SJCRH30 (cell line): Measurements from ENCODE around the gene CRTAC1. TPM values are rescaled to one million over a fixed set of nuclear protein-coding genes. Genes with fewer than 3 reads are reported as not detected.

Experiments
- DNase-seq, 2 experiments: peaks; one replicate each; pipeline ENCODE4 v3.0.0-alpha.2; 2015 to 2020
- H3K27ac ChIP-seq: fragments of 250-450 bp; sonication (Bioruptor Pico); 2 replicates; pipeline ENCODE4 v1.5.1; 2020; ENCODE audit warnings: mild to moderate bottlenecking, moderate library complexity
- H3K27me3 ChIP-seq: fragments of 250-450 bp; sonication (Bioruptor Pico); 2 replicates; pipeline ENCODE4 v1.5.1; 2020; ENCODE audit warnings: mild to moderate bottlenecking, moderate library complexity
- H3K36me3 ChIP-seq: fragments of 250-450 bp; sonication (Bioruptor Pico); 2 replicates; pipeline ENCODE4 v1.5.1; 2020; ENCODE audit warnings: mild to moderate bottlenecking, moderate library complexity
- H3K4me1 ChIP-seq: fragments of 250-450 bp; sonication (Bioruptor Pico); 2 replicates; pipeline ENCODE4 v1.5.1; 2020; ENCODE audit warnings: mild to moderate bottlenecking, moderate library complexity
- H3K4me3 ChIP-seq: fragments of 250-450 bp; sonication (Bioruptor Pico); 2 replicates; pipeline ENCODE4 v1.5.1; 2020; ENCODE audit warnings: mild to moderate bottlenecking, moderate library complexity
- H3K9me3 ChIP-seq: fragments of 250-450 bp; sonication (Bioruptor Pico); replicated peaks from 2 replicates; pipeline ENCODE4 v1.5.1; 2020; ENCODE audit warnings: mild to moderate bottlenecking, moderate library complexity
- total RNA-seq: library from RNA; depleted of rRNA; stranded (reverse); fragments of >200 nt; shearing (Covaris generic); gene quantifications from 2 replicates; pipeline ENCODE4 v1.2.3, GENCODE V29; 2014

The CRTAC1 gene
- total RNA-seq, 1 experiment from 2014 or later: not detected

DNA sequence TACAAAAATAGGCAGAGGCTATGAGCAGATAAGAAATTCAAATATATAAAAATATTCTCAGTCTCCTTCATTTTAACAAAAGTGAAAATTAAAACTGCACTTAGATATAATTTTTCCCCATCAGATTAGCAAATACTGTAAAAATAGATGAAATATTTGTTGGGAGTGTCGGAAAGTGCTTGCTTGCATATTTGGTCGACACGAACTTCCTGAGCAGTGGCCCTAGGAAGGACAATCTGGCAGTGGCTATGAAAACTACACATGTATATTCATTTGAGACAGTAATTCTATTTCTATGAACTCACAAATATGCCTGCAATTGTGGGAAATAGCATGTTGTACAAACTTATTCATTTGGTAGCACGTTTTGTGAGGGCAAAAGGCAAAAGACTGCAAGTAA is 99.4 kb downstream of the CRTAC1 start:
- Histone ChIP-seq H3K4me1 (no peaks in the 10 kb centered on the region), H3K27ac (no peak overlapping the region), H3K27me3 (peaks cover 21% of the 10 kb centered on the region), H3K36me3 (no peaks in the 10 kb centered on the region), H3K4me3 (no peak overlapping the region), H3K9me3 (no peaks in the 10 kb centered on the region)
- no peak for DNase-seq

GRCh38 chr10:97928897-97929296 is 101.5 kb downstream of the CRTAC1 start:
- Histone ChIP-seq H3K9me3 (no peaks in the 10 kb centered on the region), H3K36me3 (no peaks in the 10 kb centered on the region), H3K27ac (no peak overlapping the region), H3K27me3 (peaks cover 21% of the 10 kb centered on the region), H3K4me3 (no peak overlapping the region), H3K4me1 (no peaks in the 10 kb centered on the region)
- DNase-seq: no peak

DNA sequence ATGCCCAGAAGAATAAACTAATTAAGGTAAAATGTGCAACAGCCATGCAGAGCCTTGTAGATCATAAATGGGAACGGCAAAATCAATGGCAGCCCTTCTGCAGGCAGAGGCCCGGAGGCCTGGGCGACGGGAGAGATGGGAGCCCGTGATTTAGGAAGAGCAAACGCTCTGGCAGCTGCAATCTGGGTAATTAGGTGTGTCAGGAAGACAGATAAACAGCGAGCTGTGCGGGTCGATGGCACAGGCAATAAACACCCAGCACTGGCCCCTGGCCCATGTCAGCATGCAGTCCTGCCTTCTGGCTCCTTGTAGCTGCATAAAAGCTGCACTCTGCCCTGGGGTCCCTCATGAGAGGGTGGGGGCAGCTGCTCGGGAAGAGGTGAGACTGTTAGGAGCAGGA is 102.8 kb downstream of the CRTAC1 start:
- Histone ChIP-seq H3K9me3 (no peaks in the 10 kb centered on the region), H3K4me3 (no peak overlapping the region), H3K27me3 (peaks cover 23% of the 10 kb centered on the region), H3K27ac (no peak overlapping the region), H3K36me3 (no peaks in the 10 kb centered on the region), H3K4me1 (no peaks in the 10 kb centered on the region)
- no peak for DNase-seq

DNA sequence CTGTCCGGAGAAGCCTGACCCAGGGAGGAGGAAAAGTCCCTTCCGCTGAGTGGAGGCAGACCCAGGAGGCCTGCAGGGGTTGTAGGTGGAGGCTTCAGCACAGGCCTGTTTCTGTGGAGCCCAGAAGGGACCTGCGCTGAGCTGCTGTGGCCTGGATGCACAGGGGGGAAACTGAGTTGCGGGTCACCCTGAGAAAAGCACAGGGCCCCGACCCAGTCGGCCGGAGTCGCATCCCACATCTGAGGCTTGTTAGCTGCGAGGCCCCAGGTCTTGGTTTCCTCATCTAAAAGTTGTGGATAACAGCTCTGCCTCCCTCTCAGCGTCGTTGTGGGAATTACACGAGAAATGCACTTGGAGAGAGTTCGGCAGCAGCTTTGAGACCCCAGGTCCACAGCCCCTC is 104.4 kb downstream of the CRTAC1 start:
- DNase-seq: no peak
- H3K36me3 ChIP-seq: no peaks in the 10 kb centered on the region
- H3K4me1 ChIP-seq: no peaks in the 10 kb centered on the region
- H3K4me3 ChIP-seq: no peak overlapping the region
- H3K27ac ChIP-seq: no peak overlapping the region
- H3K27me3 ChIP-seq: peaks cover 27% of the 10 kb centered on the region
- no peaks in the 10 kb centered on the region for H3K9me3 ChIP-seq

- DNase-seq: no peak
- H3K4me3 ChIP-seq: no peak overlapping the region
- peaks cover 27% of the 10 kb centered on the region for H3K27me3 ChIP-seq
These were observed 105.0 kb downstream of the CRTAC1 start for GRCh38 chr10:97925308-97925938.

DNA sequence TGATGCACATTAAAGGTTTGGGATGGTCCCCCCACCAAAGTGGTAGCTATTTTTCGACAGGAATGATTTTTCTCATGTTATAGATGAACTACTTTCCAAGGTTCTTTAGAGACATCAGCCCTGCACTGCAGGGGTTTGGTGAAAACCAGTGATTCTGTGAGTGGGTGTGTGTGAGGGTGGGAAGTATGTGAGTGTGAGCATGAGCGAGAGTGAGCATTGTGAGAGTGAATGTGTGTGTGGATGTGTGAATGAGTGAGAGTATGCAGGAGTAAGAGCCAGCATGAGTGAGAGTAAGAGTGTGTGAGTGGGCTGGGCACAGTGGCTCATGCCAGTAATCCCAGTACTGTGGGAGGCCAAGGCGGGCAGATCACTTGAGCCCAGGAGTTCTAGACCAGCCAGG is 105.7 kb downstream of the CRTAC1 start:
- Histone ChIP-seq H3K27me3 (peaks cover 24% of the 10 kb centered on the region), H3K4me1 (no peaks in the 10 kb centered on the region), H3K36me3 (no peaks in the 10 kb centered on the region), H3K4me3 (no peak overlapping the region), H3K9me3 (no peaks in the 10 kb centered on the region), H3K27ac (no peak overlapping the region)
- no peak for DNase-seq

More at GRCh38 chr10:97925308-97925938, 105.0 kb downstream of the CRTAC1 start:
- Histone ChIP-seq H3K27ac (no peak overlapping the region), H3K4me1 (no peaks in the 10 kb centered on the region), H3K9me3 (no peaks in the 10 kb centered on the region), H3K36me3 (no peaks in the 10 kb centered on the region)

DNA sequence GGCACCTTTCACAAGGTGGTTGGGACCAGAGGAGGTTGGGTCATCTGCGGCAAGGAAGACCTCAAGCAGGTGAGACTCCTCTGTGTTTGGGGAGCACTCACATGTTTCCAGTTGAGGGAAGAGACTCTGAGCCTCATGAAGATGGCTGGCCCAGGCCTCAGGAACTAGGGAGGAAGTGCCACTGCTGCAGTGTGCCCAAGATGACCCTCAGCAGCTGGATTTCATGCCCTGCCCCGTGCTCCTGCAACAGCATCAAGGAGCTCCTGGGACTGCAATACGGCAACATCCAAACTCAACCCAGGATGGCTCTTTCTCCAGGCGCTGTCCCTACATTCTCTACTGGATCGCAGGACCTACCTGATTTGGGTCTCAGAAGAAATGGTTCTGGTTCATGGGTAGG is 106.9 kb downstream of the CRTAC1 start:
- Histone ChIP-seq H3K9me3 (no peaks in the 10 kb centered on the region), H3K4me3 (no peak overlapping the region), H3K27ac (no peak overlapping the region), H3K4me1 (no peaks in the 10 kb centered on the region), H3K27me3 (peaks cover 24% of the 10 kb centered on the region), H3K36me3 (no peaks in the 10 kb centered on the region)
- no peak for DNase-seq

- DNase-seq: no peak
- Histone ChIP-seq H3K27me3 (peaks cover 24% of the 10 kb centered on the region), H3K36me3 (no peaks in the 10 kb centered on the region), H3K9me3 (no peaks in the 10 kb centered on the region), H3K4me3 (no peak overlapping the region), H3K27ac (no peak overlapping the region), H3K4me1 (no peaks in the 10 kb centered on the region)
These were observed 107.4 kb downstream of the CRTAC1 start for GRCh38 chr10:97923057-97923456.

DNA sequence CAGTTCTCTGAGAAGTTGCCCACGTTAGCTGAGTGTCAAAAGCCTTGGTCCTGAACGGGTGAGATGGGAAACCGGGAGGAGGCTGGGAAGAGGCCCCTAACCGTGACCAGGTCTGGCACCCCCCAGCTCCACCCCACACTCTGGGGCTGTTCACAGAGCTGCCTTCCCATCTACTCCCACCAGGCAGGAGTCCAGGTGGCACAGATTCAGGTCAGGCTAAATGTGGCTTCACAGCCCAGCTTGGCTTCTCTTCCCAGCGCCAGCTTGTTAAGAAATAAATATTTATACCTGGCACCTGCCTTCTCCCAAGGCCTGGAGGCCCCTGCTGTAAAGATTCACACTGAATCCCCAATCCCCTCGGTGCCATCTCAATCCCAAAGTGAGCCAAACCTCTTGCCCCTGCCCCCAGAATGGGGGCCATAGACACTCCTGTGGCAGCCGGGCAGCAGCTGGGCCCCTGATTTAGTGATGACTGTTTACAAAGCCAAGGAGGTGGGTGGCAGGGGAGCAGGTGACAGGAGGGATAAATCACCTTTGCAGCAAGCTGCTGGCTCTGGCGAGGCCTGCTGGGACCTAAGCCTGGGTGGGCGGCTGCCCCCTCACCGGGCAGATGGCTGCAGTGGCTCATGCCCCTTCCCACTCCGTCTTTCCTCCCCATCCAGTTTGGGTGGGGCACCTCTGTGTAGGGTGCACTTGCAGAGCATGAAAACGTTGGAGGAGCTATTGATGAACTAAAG is 108.2 kb downstream of the CRTAC1 start:
- no peaks in the 10 kb centered on the region for H3K9me3 ChIP-seq
- H3K27ac ChIP-seq: no peak overlapping the region
- no peak overlapping the region for H3K4me3 ChIP-seq
- H3K27me3 ChIP-seq: peaks cover 18% of the 10 kb centered on the region
- H3K4me1 ChIP-seq: no peaks in the 10 kb centered on the region
- H3K36me3 ChIP-seq: no peaks in the 10 kb centered on the region
- DNase-seq: no peak

- no peaks in the 10 kb centered on the region for H3K4me1 ChIP-seq
- DNase-seq: no peak
- no peak overlapping the region for H3K27ac ChIP-seq
- no peaks in the 10 kb centered on the region for H3K9me3 ChIP-seq
- peaks cover 17% of the 10 kb centered on the region for H3K27me3 ChIP-seq
- H3K36me3 ChIP-seq: no peaks in the 10 kb centered on the region
- H3K4me3 ChIP-seq: no peak overlapping the region
These were observed 108.8 kb downstream of the CRTAC1 start for GRCh38 chr10:97921581-97922021.

DNA sequence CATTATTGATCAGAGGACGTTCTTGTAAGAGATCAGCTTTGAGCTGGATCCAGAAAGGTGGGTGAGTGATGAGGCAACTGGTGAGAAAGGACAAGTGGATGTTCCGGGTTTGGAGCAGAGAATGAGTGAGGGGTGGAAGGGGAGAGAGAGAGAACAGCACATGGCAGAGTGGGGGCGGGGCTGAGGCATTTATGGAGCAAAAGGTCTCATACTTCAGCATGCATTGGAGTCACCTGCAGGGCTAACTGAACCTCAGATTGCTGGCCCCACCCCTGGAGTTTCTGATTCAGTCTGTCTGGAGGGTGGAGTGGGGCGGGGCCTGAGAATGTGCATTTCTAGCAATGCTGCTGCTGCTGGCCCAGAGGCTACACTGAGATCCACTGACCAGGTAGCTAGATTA is 109.6 kb downstream of the CRTAC1 start:
- no peaks in the 10 kb centered on the region for H3K4me1 ChIP-seq

GRCh38 chr10:97919012-97919411 is 111.4 kb downstream of the CRTAC1 start:
- Histone ChIP-seq H3K27ac (no peak overlapping the region), H3K4me3 (no peak overlapping the region), H3K36me3 (no peaks in the 10 kb centered on the region), H3K9me3 (no peaks in the 10 kb centered on the region), H3K4me1 (peaks cover 2% of the 10 kb centered on the region; the same call in 1 of the 2 replicates), H3K27me3 (peaks cover 26% of the 10 kb centered on the region)
- DNase-seq: no peak

More for the DNA sequence above, 109.6 kb downstream of the CRTAC1 start:
- H3K9me3 ChIP-seq: no peaks in the 10 kb centered on the region
- DNase-seq: no peak
- peaks cover 21% of the 10 kb centered on the region for H3K27me3 ChIP-seq
- H3K4me3 ChIP-seq: no peak overlapping the region
- H3K36me3 ChIP-seq: no peaks in the 10 kb centered on the region
- no peak overlapping the region for H3K27ac ChIP-seq

DNA sequence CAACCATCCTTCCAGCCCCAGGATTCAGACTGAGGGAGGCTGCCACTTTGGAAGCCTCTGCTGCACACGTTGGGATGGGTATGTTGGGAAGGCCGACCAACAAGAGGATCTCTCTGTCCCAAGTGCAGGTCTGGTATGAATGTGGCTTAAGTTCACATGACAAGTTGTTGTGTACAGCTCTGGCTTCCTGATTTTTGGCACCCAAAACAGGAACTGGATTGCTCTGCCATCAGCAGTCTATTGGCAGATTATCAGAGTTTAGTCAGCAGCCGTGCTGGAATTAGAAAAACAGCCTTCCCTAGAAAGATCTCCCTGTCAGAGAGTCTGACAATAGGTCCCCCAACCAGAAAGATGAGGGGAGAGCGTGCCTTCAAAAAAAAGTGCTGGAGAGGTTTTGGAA is 113.8 kb downstream of the CRTAC1 start:
- H3K27ac ChIP-seq: no peak overlapping the region
- H3K4me3 ChIP-seq: no peak overlapping the region
- no peaks in the 10 kb centered on the region for H3K9me3 ChIP-seq
- no peak for DNase-seq
- peaks cover 25% of the 10 kb centered on the region for H3K27me3 ChIP-seq
- H3K4me1 ChIP-seq: peaks cover 2% of the 10 kb centered on the region; the same call in 1 of the 2 replicates
- H3K36me3 ChIP-seq: no peaks in the 10 kb centered on the region

GRCh38 chr10:97915346-97916131 is 114.9 kb downstream of the CRTAC1 start:
- H3K27me3 ChIP-seq: peaks cover 25% of the 10 kb centered on the region
- no peak for DNase-seq
- no peaks in the 10 kb centered on the region for H3K36me3 ChIP-seq
- no peak overlapping the region for H3K27ac ChIP-seq
- H3K4me3 ChIP-seq: no peak overlapping the region
- no peaks in the 10 kb centered on the region for H3K9me3 ChIP-seq
- H3K4me1 ChIP-seq: peaks cover 2% of the 10 kb centered on the region; the same call in 1 of the 2 replicates

DNA sequence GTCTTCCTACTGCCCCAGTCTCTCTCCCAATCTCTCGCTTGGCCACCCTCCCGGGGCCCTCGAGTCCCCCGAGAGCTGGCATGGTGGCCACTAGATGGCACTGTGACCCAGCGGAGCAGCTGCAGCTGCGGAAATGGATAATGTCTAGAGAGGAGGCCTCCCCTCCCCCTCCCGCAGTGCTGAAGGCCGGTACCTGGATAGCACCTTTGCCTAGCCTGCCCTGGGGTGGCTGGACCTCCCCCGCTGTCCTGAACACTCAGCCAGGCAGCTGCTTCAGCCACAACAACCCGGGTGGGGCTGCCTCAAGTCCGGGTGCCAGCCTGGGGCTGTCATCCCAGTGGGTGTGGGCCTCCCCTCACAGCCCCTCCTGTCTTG is 115.6 kb downstream of the CRTAC1 start:
- Histone ChIP-seq H3K36me3 (no peaks in the 10 kb centered on the region), H3K4me1 (peaks cover 2% of the 10 kb centered on the region; the same call in 1 of the 2 replicates), H3K9me3 (no peaks in the 10 kb centered on the region), H3K4me3 (no peak overlapping the region), H3K27ac (no peak overlapping the region), H3K27me3 (peaks cover 25% of the 10 kb centered on the region)
- peak; percentile 69 to 80 for DNase-seq
